GM18909 (cell line): Measurements from ENCODE around the gene SPEF2.

ENCODE experiments used
- ATAC-seq: cut with Tn5 transposase; IDR thresholded peaks from one replicate; pipeline ENCODE4 v1.9.1; 2021; ENCODE audit warnings: mild to moderate bottlenecking; ENCODE audit not compliant: unreplicated experiment, poor library complexity

SPEF2 gene

GRCh38 chr5:35777358-35778087 is 159.9 kb downstream of the SPEF2 start:
- ATAC-seq = peak; percentile 59

GRCh38 chr5:35778259-35778769 is 160.7 kb downstream of the SPEF2 start:
- no peak for ATAC-seq

- no peak for ATAC-seq
These were observed 162.6 kb downstream of the SPEF2 start for GRCh38 chr5:35780236-35780635.

GRCh38 chr5:35781181-35781790 is 163.6 kb downstream of the SPEF2 start:
- no peak for ATAC-seq

GRCh38 chr5:35783551-35783950 is 165.9 kb downstream of the SPEF2 start:
- ATAC-seq = no peak

- ATAC-seq = no peak
These were observed 168.0 kb downstream of the SPEF2 start for GRCh38 chr5:35785601-35786085.

GRCh38 chr5:35788724-35789123 is 171.1 kb downstream of the SPEF2 start:
- ATAC-seq = no peak

- no peak for ATAC-seq
These were observed 172.2 kb downstream of the SPEF2 start for GRCh38 chr5:35789732-35790456.

GRCh38 chr5:35790457-35790822 is 172.8 kb downstream of the SPEF2 start:
- no peak for ATAC-seq

- no peak for ATAC-seq
These were observed 176.6 kb downstream of the SPEF2 start for GRCh38 chr5:35794328-35794619.

GRCh38 chr5:35794684-35795375 is 177.2 kb downstream of the SPEF2 start:
- no peak for ATAC-seq

- ATAC-seq = no peak
These were observed 181.5 kb downstream of the SPEF2 start for GRCh38 chr5:35799181-35799580.

GRCh38 chr5:35799753-35800152 is 182.1 kb downstream of the SPEF2 start:
- no peak for ATAC-seq

GRCh38 chr5:35803191-35803651 is 185.6 kb downstream of the SPEF2 start:
- ATAC-seq = no peak

- no peak for ATAC-seq
These were observed 186.6 kb downstream of the SPEF2 start for GRCh38 chr5:35804201-35804653.

- no peak for ATAC-seq
These were observed 187.2 kb downstream of the SPEF2 start for GRCh38 chr5:35804841-35805240.

- ATAC-seq = no peak
These were observed 192.9 kb downstream of the SPEF2 start for GRCh38 chr5:35810601-35811000.

GRCh38 chr5:35811108-35811741 is 193.6 kb downstream of the SPEF2 start:
- no peak for ATAC-seq

GRCh38 chr5:35813521-35813920 is 195.9 kb downstream of the SPEF2 start:
- ATAC-seq = no peak
